Activated T-cell treated with anti-CD3 and anti-CD28 coated beads, Interleukin-2, amount 50 U/mL, for 1 hour (primary cell): Measurements from ENCODE around the gene SPIB.
"Not testable (repeated sequence)": the region's sequence is repeated elsewhere in the genome, so short reads cannot be mapped to it uniquely, and the experiment has no call there.

Experiments used
- DNase-seq: peaks from one replicate; pipeline ENCODE4 v3.0.0-alpha.2; 2020

SPIB gene

DNA sequence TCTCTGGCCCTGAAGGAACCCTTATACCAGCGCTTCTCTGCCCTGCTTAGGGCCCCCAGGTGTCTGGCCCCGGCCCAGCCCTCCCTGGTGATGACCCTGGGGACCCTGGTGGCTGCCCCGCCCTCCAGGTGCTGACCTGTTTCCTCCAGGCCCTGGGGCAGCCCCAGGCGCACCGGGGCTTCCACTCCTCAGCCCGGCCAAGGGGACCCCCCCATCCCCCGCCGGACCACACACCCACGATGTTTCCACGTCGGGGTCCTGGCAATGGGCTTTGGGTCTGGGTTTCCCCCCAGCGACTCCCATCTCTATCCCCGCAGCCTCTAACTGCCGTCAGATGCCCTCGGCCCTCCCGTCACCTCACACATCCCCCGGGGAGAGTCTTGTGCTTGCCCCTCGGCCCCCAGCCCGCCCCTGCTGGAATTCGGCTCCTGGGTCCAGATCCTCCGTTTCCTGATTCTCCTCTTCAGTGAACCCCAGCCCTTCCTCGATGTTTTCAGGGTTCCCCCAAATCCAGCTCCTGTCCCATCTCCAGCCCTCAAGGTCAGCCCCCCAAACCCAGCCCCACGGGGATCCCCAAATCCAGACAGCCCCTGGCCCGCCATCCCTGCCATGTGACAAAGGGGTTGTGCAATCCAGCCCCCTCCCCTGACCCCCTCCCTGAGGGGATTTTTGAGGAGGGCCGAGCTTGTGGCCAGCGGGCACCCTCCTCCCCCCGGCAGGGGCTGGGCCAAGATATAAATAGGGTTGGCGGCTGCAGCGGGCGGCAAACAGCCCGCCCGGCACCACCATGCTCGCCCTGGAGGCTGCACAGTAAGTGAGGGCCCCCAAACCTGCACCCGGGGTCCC is at the start of gene SPIB:
SPIB (plus strand) TSS at position 763 of the 846 bp plus-strand sequence; CDS start at position 788, 25 bp downstream.
- DNase-seq, result no peak

DNA sequence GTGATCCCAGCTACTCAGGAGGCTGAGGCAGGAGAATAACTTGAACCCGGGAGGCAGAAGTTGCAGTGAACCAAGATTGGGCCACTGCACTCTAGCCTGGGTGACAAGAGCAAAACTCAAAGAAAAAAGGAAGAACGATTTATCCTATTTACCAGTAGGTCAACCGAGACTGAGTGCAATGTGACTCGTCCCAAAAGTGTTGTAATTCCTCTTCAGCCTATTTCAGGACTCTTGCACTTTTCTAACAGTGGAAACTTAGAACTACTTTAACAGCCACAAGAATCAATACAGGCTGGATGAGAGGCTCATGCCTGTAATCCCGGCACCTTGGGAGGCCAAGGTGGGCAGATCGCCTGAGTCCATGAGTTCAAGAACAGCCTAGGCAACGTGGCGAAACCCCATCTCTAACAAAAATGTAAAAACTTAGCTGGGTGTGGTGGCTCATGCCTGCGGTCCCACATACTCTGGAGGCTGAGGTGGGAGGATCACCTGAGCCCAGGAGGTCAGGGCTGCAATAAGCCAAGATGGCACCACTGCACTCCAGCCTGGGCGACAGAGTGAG is 46.7 kb upstream of the SPIB start:
- DNase-seq, result no peak

DNA sequence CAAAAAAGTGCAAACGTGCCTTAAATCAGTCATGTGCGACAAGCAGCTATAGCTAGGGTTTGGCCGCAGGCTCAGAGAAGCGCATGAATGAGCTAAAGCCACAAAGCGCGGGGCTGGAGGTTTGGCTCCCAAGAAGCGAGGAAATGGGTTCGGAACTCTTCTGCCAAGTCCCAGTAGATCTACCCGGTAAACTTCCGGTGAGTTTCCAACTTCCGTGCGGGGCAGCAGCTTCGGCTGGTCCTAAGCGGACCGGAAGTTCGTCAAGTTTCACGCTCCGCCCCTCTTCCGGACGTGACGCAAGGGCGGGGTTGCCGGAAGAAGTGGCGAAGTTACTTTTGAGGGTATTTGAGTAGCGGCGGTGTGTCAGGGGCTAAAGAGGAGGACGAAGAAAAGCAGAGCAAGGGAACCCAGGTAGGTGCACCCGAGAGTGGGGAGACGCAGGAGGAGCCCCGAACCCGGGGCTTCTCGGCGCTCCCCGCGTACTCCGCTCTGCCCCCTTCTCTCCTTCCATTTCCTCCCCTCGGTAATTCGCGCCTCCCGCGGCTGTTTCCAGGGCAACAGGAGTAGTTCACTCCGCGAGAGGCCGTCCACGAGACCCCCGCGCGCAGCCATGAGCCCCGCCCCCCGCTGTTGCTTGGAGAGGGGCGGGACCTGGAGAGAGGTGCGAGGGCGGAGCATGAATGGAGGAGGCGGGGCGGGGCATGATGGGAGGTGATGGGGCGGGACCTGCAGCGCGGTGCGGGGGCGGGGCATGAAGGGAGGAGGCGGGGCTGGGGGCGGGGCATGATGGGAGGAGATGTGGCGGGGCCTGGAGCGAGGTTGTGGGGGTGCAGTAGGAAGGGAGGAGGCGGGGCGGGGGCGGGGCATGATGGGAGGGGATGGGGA is 42.3 kb upstream of the SPIB start, which contains the start of gene NR1H2:
NR1H2 (plus strand) TSS at position 292 of the 885 bp plus-strand sequence. CDS start 1,149 bp downstream, outside the sequence.
- peak; percentile 96 for DNase-seq

DNA sequence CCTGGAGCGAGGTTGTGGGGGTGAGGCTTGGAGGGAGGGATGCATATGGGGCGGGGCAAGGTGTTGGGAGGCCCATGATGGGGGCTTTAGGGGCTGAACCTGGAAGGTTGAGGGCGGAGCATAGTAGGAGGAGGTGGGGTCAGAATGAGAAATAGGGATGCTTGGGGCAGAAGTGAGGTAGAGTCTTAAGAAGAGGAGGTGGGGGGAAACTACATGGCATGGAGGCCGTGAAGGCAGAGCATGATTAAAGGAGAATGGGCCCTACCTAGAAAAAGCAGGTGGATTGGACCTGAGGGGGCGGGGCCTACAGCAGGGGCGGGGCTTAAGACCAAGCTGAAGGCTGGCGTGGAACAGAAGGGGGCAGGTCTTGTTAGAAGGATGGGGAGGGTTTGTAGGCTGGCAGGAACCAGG is 41.7 kb upstream of the SPIB start:
- peak; percentile 68 for DNase-seq

DNA sequence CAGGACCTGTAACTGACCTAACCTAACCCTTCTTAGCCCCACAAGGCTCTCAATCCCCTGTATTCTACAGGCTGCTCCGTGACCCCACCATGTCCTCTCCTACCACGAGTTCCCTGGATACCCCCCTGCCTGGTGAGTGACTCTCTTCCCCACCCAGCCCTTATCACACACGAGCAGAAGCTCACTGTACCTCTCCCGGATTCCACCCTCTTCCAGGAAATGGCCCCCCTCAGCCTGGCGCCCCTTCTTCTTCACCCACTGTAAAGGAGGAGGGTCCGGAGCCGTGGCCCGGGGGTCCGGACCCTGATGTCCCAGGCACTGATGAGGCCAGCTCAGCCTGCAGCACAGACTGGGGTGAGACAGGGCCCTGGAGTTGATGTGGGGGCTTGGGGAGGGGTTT is 41.2 kb upstream of the SPIB start:
- no peak for DNase-seq

DNA sequence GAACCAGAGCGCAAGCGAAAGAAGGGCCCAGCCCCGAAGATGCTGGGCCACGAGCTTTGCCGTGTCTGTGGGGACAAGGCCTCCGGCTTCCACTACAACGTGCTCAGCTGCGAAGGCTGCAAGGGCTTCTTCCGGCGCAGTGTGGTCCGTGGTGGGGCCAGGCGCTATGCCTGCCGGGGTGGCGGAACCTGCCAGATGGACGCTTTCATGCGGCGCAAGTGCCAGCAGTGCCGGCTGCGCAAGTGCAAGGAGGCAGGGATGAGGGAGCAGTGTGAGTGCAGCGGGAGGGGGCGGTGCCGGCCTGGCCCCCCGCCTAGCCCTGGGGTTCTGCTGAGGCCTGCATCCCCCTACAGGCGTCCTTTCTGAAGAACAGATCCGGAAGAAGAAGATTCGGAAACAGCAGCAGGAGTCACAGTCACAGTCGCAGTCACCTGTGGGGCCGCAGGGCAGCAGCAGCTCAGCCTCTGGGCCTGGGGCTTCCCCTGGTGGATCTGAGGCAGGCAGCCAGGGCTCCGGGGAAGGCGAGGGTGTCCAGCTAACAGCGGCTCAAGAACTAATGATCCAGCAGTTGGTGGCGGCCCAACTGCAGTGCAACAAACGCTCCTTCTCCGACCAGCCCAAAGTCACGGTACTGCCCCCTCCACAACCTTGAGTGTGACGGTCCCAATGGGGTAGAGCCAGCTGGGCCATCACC is 40.4 kb upstream of the SPIB start:
- DNase-seq, result no peak

DNA sequence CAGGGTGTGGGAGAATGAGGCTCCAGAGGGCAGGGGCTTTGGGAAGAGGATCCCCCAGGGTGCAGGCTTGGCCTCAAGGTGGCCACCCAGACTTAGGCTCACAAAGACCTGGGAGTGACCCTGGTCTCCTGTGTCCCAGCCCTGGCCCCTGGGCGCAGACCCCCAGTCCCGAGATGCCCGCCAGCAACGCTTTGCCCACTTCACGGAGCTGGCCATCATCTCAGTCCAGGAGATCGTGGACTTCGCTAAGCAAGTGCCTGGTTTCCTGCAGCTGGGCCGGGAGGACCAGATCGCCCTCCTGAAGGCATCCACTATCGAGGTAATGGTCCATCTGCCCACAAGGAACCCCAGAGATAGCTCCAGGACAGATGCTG is 39.9 kb upstream of the SPIB start:
- DNase-seq, result no peak

DNA sequence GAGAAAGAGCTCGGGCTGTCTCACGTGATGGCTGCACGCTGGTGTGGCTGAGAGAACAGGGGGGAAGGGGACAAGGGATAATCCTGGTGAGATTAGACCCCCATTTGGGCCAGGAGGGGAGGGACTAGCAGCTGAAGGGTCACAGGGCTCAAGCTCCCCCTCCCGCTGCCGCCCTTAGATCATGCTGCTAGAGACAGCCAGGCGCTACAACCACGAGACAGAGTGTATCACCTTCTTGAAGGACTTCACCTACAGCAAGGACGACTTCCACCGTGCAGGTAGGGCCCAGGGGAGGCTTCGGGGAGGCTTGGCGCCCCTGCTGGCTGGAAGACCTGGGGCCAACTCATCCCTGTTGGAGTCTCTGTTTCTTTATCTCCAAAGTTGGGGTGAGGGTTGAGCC is 39.1 kb upstream of the SPIB start:
- no peak for DNase-seq

DNA sequence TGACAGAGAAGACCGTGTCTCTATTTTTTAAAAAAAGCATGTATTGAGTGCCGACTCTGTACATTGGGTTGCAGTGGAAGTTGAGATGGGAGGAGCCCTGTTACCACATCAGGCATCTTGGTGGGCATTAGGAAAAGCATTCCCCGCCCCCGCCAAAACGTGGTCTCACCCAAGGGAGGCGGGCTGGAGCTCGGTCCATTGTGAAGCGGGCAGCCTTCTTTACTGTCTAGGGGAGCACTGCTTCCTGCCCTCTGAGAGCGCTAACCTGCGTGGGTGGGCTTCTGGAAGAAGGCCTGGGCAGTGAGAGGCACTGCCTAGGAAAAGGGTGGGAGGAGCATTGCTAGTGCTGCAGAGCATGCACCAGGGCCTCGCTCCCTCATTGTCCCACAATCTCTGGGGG is 38.6 kb upstream of the SPIB start:
- no peak for DNase-seq

DNA sequence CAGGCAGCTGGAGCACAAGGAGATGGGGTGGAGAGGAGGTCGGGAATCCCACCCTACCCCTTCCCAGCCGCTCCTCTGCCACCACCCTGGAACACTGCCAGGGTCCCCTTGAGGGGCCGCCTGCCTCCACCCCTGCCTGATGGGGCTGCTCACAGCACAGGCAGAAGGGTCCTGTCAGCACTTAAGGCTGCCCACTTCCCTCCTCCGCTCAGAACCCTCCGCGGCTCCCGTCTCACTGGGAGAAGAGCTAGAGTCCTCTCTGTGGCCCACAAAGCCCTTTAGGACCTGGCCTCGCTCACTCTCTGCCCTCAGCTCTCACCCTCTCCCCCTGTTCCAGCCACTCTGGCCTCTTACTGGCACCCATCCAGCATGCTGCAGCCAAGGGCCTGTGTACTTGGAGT is 38.0 kb upstream of the SPIB start:
- DNase-seq, result no peak

DNA sequence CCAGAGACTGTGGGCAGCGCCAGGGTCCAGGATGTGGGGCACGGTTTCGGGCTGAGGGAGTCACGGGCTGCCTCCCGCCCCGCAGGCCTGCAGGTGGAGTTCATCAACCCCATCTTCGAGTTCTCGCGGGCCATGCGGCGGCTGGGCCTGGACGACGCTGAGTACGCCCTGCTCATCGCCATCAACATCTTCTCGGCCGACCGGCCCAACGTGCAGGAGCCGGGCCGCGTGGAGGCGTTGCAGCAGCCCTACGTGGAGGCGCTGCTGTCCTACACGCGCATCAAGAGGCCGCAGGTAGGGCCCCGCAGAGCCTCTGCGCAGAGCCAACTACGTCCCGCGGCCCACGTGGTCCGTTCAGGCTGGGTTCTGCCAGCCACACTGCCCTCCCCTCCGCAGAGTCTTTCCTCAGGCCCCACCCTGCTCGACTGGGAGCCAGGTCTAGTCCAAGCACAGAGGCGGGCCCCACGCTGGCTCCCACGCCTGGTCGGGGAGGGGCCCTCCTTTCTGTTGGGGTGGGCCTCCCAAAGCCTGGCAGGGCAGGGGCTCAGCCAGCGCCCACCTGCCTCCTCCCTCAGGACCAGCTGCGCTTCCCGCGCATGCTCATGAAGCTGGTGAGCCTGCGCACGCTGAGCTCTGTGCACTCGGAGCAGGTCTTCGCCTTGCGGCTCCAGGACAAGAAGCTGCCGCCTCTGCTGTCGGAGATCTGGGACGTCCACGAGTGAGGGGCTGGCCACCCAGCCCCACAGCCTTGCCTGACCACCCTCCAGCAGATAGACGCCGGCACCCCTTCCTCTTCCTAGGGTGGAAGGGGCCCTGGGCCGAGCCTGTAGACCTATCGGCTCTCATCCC is 36.6 kb upstream of the SPIB start:
- no peak for DNase-seq

DNA sequence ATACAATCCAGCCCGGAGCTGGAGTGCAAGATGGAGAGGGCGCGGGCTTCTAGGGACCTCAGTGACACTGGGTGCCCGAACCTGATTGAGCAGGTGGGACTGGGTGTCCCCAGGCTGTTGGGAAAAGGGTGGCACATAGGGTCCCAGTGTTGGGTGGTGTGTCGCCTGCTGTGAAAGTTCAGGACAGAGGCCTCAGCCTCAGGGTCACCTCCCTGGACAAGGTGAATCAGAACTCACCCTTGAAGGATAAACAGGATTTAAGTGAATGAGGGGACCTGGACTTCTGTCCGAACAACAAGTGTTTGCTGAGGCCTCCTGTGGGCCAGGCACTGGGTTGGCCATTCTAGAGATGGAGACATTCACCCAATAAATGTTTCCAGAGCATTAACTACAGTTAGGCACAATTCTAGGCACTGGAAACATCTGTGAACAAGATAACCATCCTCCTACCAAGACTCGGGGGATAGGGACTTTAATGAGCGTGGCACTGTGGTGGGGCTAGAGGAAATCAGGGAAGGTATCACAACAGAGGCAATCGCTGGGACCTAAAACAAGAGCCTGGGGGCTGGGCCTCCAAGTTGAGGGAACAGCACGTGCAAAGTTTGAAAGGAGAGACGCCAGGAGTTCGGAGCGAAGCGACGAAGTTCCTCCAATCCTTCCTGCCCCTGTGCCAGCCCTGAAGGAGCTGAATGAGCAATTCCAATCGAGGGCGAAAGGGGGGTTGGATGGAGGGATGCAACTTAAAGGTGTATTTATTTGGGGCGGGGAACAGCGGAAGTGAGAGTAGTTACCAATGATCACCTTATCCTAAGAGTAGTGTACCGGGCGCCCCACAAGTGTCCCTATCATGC is 35.5 kb upstream of the SPIB start:
- DNase-seq, result peak; percentile 35

DNA sequence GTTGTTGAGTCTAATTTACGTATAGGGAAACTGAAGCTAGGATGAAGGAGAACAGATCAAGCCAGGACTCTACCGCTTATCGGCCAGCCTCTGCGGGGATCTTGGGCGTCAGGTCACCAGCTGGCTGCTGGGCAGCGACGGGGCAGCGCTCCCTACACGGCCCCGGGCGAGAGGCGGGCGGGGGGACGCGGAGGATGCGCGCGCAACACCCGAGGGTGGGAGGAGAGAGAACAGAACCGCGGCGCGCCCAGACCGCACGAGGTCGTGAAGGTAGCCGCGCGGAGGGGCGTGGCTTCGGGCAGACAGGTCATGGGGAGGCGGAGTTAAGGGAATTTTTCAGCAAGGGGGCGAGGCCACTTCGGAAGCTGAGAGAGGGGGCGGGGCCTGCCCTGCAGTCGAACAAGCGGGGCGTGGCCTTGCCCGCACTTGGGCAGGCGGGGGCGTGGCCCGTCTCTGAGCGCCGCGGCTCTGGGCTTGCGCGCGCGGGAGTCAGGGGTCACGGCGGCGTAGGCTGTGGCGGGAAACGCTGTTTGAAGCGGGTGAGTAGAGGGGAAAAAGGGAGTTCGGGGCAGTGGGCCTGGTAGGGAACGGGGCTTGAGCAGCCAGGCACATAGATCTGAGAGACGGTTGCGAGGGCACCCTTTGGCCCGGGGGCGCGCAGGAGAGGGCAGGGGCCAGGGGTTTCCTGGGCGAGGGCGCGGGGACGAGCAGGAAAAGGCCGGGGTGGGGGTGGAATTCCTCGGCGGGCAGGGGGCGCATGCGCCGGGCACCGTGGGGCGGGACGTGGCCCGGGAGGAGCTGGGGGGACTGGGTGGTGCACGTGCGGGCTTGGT is 34.7 kb upstream of the SPIB start, which contains the start of gene POLD1:
POLD1 (plus strand) TSS at position 496 of the 833 bp plus-strand sequence. CDS start 14,505 bp downstream, outside the sequence.
- DNase-seq, result peak; percentile 99

DNA sequence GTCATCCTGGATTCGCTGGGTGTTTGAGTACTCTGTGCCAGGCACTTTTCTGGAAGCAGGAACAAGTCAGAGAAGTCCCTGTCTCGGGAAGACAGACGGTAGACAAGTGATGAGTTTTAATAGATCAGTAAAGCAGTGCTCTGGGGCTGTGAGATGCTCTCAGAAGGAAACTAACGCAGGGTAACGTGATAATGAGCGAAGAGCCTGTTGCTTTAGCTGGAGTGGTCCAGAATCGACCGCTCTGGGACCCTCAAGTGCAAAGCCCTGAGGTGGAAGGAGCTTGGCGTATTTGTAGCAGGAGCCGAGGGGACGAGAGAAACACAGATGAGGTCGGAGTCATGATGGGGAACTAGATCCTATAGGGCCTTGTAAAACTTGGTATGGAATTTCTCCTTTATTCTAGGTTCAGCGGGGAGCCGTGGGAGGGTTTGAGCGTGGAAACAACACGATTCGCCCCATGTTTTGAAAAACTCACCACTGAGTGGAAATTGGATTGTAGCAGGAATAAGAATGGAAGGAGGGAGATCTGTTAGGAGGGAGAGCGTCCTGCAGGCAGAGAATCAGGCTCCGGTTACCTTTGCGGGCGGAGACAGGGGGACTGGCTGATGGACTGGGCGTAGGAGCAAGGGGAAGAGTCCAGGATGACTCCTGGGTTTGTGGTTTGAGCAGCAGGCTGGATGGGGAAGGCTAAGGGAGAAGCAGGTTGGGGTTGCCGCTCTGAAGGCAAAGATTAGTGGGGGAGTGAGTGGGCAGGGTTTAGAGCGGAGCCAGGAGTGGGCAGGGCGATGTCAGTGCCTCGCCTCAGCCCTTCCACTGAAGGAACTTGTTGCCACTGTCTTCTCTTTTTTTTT is 33.8 kb upstream of the SPIB start:
- no peak for DNase-seq

DNA sequence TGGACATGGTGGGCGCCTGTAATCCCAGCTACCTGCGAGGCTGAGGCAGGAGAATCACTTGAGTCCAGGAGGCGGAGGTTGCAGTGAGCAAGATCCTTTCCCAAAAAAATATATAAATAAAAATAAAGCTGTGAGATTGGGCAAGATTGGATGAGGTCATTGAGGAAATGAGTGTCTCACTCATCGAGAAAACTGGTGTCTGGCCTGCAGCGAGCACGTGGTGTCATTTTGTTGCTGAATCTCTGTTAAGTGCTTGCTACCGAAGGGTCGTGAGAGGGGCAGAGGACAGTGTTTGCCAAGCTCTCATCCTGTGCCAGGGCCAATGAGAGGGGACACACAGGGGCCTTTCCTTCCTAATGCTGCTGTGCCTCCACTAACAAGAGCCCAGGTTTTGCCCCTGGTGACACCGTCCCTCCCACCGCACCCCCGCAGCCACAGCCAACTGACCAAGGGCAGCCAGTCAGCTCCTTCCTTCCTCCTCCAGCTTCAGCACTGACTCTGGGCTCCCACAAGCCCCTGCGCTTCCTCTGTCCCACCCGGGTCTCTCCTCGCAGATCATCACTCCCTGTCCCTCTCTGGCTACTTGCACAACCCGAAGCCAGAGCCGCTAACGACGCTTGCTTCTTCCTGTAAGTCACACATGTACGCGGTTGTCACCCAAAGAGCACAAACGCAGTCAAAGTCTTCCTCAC is 31.4 kb upstream of the SPIB start:
- no peak for DNase-seq

DNA sequence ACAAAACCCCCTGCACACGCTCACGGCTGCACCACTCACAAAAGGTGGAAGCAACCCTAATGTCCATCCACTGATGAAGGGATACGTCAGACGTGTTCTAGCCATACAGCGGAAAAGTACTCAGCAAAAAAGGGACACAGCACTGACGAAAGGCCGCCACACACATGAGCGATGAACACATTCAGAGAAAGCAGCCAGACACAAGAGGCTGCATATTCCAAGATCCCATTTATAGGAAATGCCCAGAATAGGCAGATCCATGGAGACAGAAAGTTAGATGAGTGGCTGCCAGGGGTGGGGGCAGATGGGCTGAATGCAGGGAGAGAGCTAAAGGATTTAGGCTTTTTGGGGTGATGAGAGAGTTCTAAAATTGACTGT is 30.9 kb upstream of the SPIB start:
- DNase-seq, result no peak

DNA sequence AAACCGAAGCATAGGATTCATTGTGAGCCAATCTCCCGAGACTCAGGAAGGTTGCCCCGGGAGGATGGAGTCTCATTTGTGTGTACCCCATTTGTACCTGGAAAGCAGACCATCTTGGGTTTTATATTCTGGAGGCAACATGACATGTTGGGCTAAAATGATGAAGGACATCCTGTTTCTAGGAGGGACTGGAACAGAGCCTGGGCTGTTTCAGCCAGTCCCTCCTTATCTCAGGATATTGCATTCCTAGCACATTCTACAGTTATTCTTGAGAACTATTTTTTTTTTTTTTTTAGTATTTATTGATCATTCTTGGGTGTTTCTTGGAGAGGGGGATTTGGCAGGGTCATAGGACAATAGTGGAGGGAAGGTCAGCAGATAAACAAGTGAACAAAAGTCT is 28.4 kb upstream of the SPIB start:
- not testable (repeated sequence) for DNase-seq

DNA sequence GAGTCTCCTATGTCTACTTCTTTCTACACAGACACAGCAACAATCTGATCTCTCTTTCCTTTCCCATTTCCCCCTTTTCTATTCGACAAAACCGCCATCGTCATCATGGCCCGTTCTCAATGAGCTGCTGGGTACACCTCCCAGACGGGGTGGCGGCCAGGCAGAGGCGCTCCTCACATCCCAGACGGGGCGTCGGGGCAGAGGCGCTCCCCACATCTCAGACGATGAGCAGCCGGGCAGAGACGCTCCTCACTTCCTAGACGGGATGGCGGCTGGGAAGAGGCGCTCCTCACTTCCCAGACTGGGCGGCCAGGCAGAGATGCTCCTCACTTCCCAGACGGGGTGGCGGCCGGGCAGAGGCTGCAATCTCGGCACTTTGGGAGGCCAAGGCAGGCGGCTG is 27.8 kb upstream of the SPIB start:
- DNase-seq, result not testable (repeated sequence)
